Dendritic cell treated with granulocyte-macrophage colony-stimulating factor and Interleukin-4, amounts not matched to agents 40 ng/mL and 50 ng/mL, for 4 days (primary cell): ENCODE data around the gene CYTH1.

Source experiments
- H3K27ac Mint-ChIP-seq: one replicate; pipeline ENCODE4 v1.8.0; 2022; ENCODE audit warnings: mild to moderate bottlenecking, mixed read lengths
- H3K27me3 Mint-ChIP-seq: one replicate; pipeline ENCODE4 v1.8.0; 2022; ENCODE audit warnings: mild to moderate bottlenecking, mixed read lengths
- H3K36me3 Mint-ChIP-seq: one replicate; pipeline ENCODE4 v1.8.0; 2022; ENCODE audit warnings: low read depth, mixed read lengths
- H3K4me1 Mint-ChIP-seq: one replicate; pipeline ENCODE4 v1.8.0; 2022; ENCODE audit warnings: low read depth, mixed read lengths
- H3K4me3 Mint-ChIP-seq: one replicate; pipeline ENCODE4 v1.8.0; 2022; ENCODE audit warnings: mild to moderate bottlenecking, moderate library complexity, mixed read lengths
- H3K9me3 Mint-ChIP-seq: one replicate; pipeline ENCODE4 v1.8.0; 2022; ENCODE audit warnings: mixed read lengths
- intact Hi-C: fragments of 100-400 bp; cut with micrococcal nuclease; formaldehyde crosslinking; loops from one replicate; pipeline ENCODE4 v1.15.0; 2022

The CYTH1 gene

GRCh38 chr17:78654325-78654724 lies 127.7 kb downstream of the CYTH1 start:
- Mint-ChIP-seq H3K36me3 (peaks cover 4% of the 10 kb centered on the region), H3K9me3 (peaks cover 4% of the 10 kb centered on the region), H3K27ac (peak overlapping the region; percentile 46), H3K4me1 (peaks cover 33% of the 10 kb centered on the region), H3K4me3 (no peak overlapping the region), H3K27me3 (peaks cover 3% of the 10 kb centered on the region)
- intact Hi-C loops: no loop called here

- no peak overlapping the region for H3K4me3 Mint-ChIP-seq
- peak overlapping the region; percentile 46 for H3K27ac Mint-ChIP-seq
- H3K9me3 Mint-ChIP-seq: peaks cover 14% of the 10 kb centered on the region
- intact Hi-C loops: no loop called here
- H3K36me3 Mint-ChIP-seq: peaks cover 13% of the 10 kb centered on the region
- H3K27me3 Mint-ChIP-seq: peaks cover under 1% of the 10 kb centered on the region
- H3K4me1 Mint-ChIP-seq: peaks cover 35% of the 10 kb centered on the region
Observed at GRCh38 chr17:78653382-78653781, 128.7 kb downstream of the CYTH1 start.

- Mint-ChIP-seq H3K4me3 (no peak overlapping the region), H3K9me3 (peaks cover 18% of the 10 kb centered on the region), H3K36me3 (peaks cover 18% of the 10 kb centered on the region), H3K27ac (peak overlapping the region; percentile 46), H3K4me1 (peaks cover 39% of the 10 kb centered on the region), H3K27me3 (no peaks in the 10 kb centered on the region)
- intact Hi-C loops: no loop called here
Observed at GRCh38 chr17:78652913-78653312, 129.2 kb downstream of the CYTH1 start.

GRCh38 chr17:78652024-78652423 lies 130.0 kb downstream of the CYTH1 start:
- H3K9me3 Mint-ChIP-seq: peaks cover 22% of the 10 kb centered on the region
- peaks cover 21% of the 10 kb centered on the region for H3K36me3 Mint-ChIP-seq
- no peaks in the 10 kb centered on the region for H3K27me3 Mint-ChIP-seq
- no peak overlapping the region for H3K4me3 Mint-ChIP-seq
- H3K4me1 Mint-ChIP-seq: peaks cover 48% of the 10 kb centered on the region
- intact Hi-C loops: no loop called here
- H3K27ac Mint-ChIP-seq: no peak overlapping the region

- Mint-ChIP-seq H3K27me3 (no peaks in the 10 kb centered on the region), H3K4me3 (no peak overlapping the region), H3K4me1 (peaks cover 53% of the 10 kb centered on the region), H3K9me3 (peaks cover 22% of the 10 kb centered on the region), H3K36me3 (peaks cover 21% of the 10 kb centered on the region), H3K27ac (no peak overlapping the region)
- intact Hi-C loops: no loop called here
Observed at GRCh38 chr17:78651554-78651953, 130.5 kb downstream of the CYTH1 start.

GRCh38 chr17:78650093-78650715 lies 131.9 kb downstream of the CYTH1 start:
- intact Hi-C loops: no loop called here
- peaks cover 21% of the 10 kb centered on the region for H3K36me3 Mint-ChIP-seq
- H3K4me1 Mint-ChIP-seq: peaks cover 66% of the 10 kb centered on the region
- peak overlapping the region; percentile 46 for H3K27ac Mint-ChIP-seq
- no peak overlapping the region for H3K4me3 Mint-ChIP-seq
- no peaks in the 10 kb centered on the region for H3K27me3 Mint-ChIP-seq
- H3K9me3 Mint-ChIP-seq: peaks cover 22% of the 10 kb centered on the region

- H3K4me1 Mint-ChIP-seq: peaks cover 74% of the 10 kb centered on the region
- intact Hi-C loops: no loop called here
- H3K9me3 Mint-ChIP-seq: peaks cover 22% of the 10 kb centered on the region
- H3K4me3 Mint-ChIP-seq: no peak overlapping the region
- peaks cover 21% of the 10 kb centered on the region for H3K36me3 Mint-ChIP-seq
- H3K27ac Mint-ChIP-seq: peak overlapping the region; percentile 93
- no peaks in the 10 kb centered on the region for H3K27me3 Mint-ChIP-seq
Observed at GRCh38 chr17:78648293-78648692, 133.8 kb downstream of the CYTH1 start.

GRCh38 chr17:78647032-78647431 lies 135.0 kb downstream of the CYTH1 start:
- Mint-ChIP-seq H3K27me3 (no peaks in the 10 kb centered on the region), H3K9me3 (peaks cover 22% of the 10 kb centered on the region), H3K4me1 (peaks cover 69% of the 10 kb centered on the region), H3K36me3 (peaks cover 21% of the 10 kb centered on the region), H3K4me3 (peak overlapping the region; percentile 14), H3K27ac (peak overlapping the region; percentile 93)
- intact Hi-C loops: loop anchor here (1.0 kb wide), 1 partner anchor 19 kb away; no protein-coding TSS in a partner anchor

- H3K4me1 Mint-ChIP-seq: peaks cover 81% of the 10 kb centered on the region
- peaks cover 22% of the 10 kb centered on the region for H3K9me3 Mint-ChIP-seq
- H3K27ac Mint-ChIP-seq: peak overlapping the region; percentile 93
- H3K27me3 Mint-ChIP-seq: no peaks in the 10 kb centered on the region
- peak overlapping the region; percentile 45 for H3K4me3 Mint-ChIP-seq
- peaks cover 21% of the 10 kb centered on the region for H3K36me3 Mint-ChIP-seq
- intact Hi-C loops: no loop called here
Observed at GRCh38 chr17:78645421-78646295, 136.4 kb downstream of the CYTH1 start.

GRCh38 chr17:78644931-78645351 lies 137.1 kb downstream of the CYTH1 start:
- no peaks in the 10 kb centered on the region for H3K27me3 Mint-ChIP-seq
- H3K4me3 Mint-ChIP-seq: no peak overlapping the region
- intact Hi-C loops: no loop called here
- peak overlapping the region; percentile 93 for H3K27ac Mint-ChIP-seq
- H3K4me1 Mint-ChIP-seq: peaks cover 78% of the 10 kb centered on the region
- H3K9me3 Mint-ChIP-seq: peaks cover 22% of the 10 kb centered on the region
- peaks cover 21% of the 10 kb centered on the region for H3K36me3 Mint-ChIP-seq

- intact Hi-C loops: no loop called here
- H3K27ac Mint-ChIP-seq: peak overlapping the region; percentile 93
- H3K36me3 Mint-ChIP-seq: peaks cover 16% of the 10 kb centered on the region
- H3K27me3 Mint-ChIP-seq: no peaks in the 10 kb centered on the region
- H3K4me1 Mint-ChIP-seq: peaks cover 77% of the 10 kb centered on the region
- peaks cover 17% of the 10 kb centered on the region for H3K9me3 Mint-ChIP-seq
- no peak overlapping the region for H3K4me3 Mint-ChIP-seq
Observed at GRCh38 chr17:78644224-78644623, 137.8 kb downstream of the CYTH1 start.

- intact Hi-C loops: no loop called here
- Mint-ChIP-seq H3K9me3 (peaks cover 8% of the 10 kb centered on the region), H3K4me1 (peaks cover 85% of the 10 kb centered on the region), H3K27ac (peak overlapping the region; percentile 93), H3K4me3 (no peak overlapping the region), H3K27me3 (no peaks in the 10 kb centered on the region), H3K36me3 (peaks cover 7% of the 10 kb centered on the region)
Observed at GRCh38 chr17:78643326-78643725, 138.7 kb downstream of the CYTH1 start.

GRCh38 chr17:78642707-78643106 lies 139.4 kb downstream of the CYTH1 start:
- Mint-ChIP-seq H3K27ac (no peak overlapping the region), H3K9me3 (peaks cover 2% of the 10 kb centered on the region), H3K4me1 (peaks cover 82% of the 10 kb centered on the region), H3K27me3 (no peaks in the 10 kb centered on the region), H3K4me3 (no peak overlapping the region), H3K36me3 (peaks cover 1% of the 10 kb centered on the region)
- intact Hi-C loops: no loop called here

GRCh38 chr17:78641666-78642065 lies 140.4 kb downstream of the CYTH1 start:
- Mint-ChIP-seq H3K4me3 (no peak overlapping the region), H3K27me3 (peaks cover 4% of the 10 kb centered on the region), H3K36me3 (no peaks in the 10 kb centered on the region), H3K9me3 (no peaks in the 10 kb centered on the region), H3K4me1 (peaks cover 72% of the 10 kb centered on the region), H3K27ac (peak overlapping the region; percentile 73)
- intact Hi-C loops: no loop called here
